HG03066 (cell line): ENCODE results near the gene SPSB1.

Experiments
- ATAC-seq: cut with Tn5 transposase; IDR thresholded peaks from one replicate; pipeline ENCODE4 v1.9.1; 2021; ENCODE audit warnings: low read depth; ENCODE audit not compliant: unreplicated experiment

SPSB1 gene

GRCh38 chr1:9317072-9317471 lies 24.4 kb downstream of the SPSB1 start:
- no peak for ATAC-seq

- ATAC-seq = no peak
These were observed 25.1 kb downstream of the SPSB1 start for GRCh38 chr1:9317591-9318417.

GRCh38 chr1:9319208-9319788 lies 26.6 kb downstream of the SPSB1 start:
- no peak for ATAC-seq

- ATAC-seq = no peak
These were observed 27.3 kb downstream of the SPSB1 start for GRCh38 chr1:9319789-9320519.

- ATAC-seq = no peak
These were observed 28.1 kb downstream of the SPSB1 start for GRCh38 chr1:9320520-9321479.

- ATAC-seq = no peak
These were observed 28.8 kb downstream of the SPSB1 start for GRCh38 chr1:9321480-9321849.

GRCh38 chr1:9321986-9322660 lies 29.4 kb downstream of the SPSB1 start:
- ATAC-seq = no peak

- ATAC-seq = no peak
These were observed 30.1 kb downstream of the SPSB1 start for GRCh38 chr1:9322661-9323244.

GRCh38 chr1:9324246-9325096 lies 31.8 kb downstream of the SPSB1 start:
- no peak for ATAC-seq

GRCh38 chr1:9326596-9326995 lies 33.9 kb downstream of the SPSB1 start:
- no peak for ATAC-seq

GRCh38 chr1:9328201-9328600 lies 35.5 kb downstream of the SPSB1 start:
- no peak for ATAC-seq

- no peak for ATAC-seq
These were observed 36.0 kb downstream of the SPSB1 start for GRCh38 chr1:9328715-9329114.

GRCh38 chr1:9331016-9331415 lies 38.3 kb downstream of the SPSB1 start:
- no peak for ATAC-seq

- ATAC-seq = no peak
These were observed 39.1 kb downstream of the SPSB1 start for GRCh38 chr1:9331558-9332346.

- no peak for ATAC-seq
These were observed 39.9 kb downstream of the SPSB1 start for GRCh38 chr1:9332513-9333143.

GRCh38 chr1:9338397-9339246 lies 45.9 kb downstream of the SPSB1 start:
- no peak for ATAC-seq
